Stimulated activated CD4-positive, alpha-beta T cell treated with anti-CD3 and anti-CD28 coated beads, Interleukin-15, amount 100 ng/mL, for 48 hours (primary cell): ENCODE measurements around the gene PAEP.

ENCODE experiments used
- DNase-seq, 2 donors: peaks; one replicate each; pipeline ENCODE4 v3.0.0-alpha.2; 2020; ENCODE audit warnings: low read depth in 2 of 2

PAEP gene

GRCh38 chr9:135551031-135551430 is 10.5 kb upstream of the PAEP start:
- DNase-seq: no peak

DNA sequence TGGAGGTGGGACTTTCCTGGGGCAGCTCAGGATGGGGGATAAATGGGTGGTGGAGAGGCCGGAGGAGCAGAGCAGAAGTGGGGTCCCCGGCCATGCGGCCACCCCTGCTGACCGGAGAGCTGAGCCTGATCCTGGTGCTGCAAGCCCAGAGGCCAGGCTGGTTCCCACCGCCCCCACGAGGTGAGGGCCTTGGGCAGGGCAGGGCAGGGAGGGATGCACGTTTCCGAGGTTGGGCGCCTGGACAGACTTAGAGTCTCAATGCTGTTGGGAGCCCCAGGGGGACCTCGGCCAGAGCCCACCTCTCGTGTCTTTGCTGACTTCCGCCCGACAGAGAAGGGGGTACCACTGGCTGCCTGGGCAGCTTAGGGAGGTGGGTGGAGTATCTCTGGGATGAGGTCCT is 10.1 kb upstream of the PAEP start:
- no peak for DNase-seq

- DNase-seq: no peak
These were observed 9.4 kb upstream of the PAEP start for GRCh38 chr9:135552021-135552697.

GRCh38 chr9:135552698-135553171 is 8.8 kb upstream of the PAEP start:
- DNase-seq: no peak

- DNase-seq: no peak
These were observed 6.8 kb upstream of the PAEP start for GRCh38 chr9:135554718-135555117.

- DNase-seq: no peak
These were observed 6.4 kb upstream of the PAEP start for GRCh38 chr9:135555203-135555602.

- DNase-seq: no peak
These were observed 5.6 kb upstream of the PAEP start for GRCh38 chr9:135555910-135556309.

GRCh38 chr9:135559606-135560005 is 1.9 kb upstream of the PAEP start:
- no peak for DNase-seq

- no peak for DNase-seq
These were observed 734 bp downstream of the PAEP start for GRCh38 chr9:135562235-135562745.

DNA sequence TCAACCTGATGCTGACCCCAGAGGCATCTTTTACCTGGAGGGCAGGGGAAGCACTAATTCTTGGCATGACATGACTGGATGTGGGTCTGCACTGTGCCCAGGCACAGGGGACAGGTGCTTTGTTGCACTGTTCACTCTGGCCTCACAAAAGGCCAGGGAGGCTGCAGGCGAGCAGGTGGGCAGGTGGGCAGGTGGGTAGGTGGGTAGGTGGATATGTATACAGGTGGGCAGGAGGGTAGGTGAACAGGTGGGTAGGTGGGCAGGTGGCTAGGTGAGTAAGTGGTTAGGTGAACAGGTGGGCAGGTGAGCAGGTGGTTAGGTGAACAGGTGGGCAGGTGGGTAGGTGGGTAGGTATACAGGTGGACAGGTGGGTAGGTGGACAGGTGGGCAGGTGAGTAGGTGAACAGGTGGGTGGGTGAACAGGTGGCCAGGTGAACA is 1.5 kb downstream of the PAEP start:
- DNase-seq: no peak

GRCh38 chr9:135563858-135564257 is 2.3 kb downstream of the PAEP start:
- DNase-seq: no peak

- DNase-seq: no peak
These were observed 3.6 kb downstream of the PAEP start for GRCh38 chr9:135565141-135565628.

DNA sequence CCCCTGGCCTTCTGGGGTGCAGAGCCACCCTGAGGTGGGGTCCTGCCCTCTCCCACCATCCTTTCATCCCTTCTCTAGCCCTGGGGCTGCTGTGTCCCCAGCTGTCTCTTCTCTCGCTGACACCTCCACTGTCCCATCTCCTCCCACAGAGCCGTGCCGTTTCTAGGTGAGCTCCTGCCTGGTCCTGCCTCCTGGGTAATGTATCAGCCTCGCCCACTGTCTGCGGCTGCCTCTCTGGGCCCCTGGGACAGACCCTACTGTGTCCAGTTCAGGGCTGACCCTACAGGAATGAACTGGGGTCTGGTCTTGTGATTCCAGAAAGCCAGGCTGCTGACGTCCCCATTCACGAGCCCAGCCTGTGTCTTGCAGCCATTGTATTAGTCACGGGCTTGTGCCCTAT is 4.1 kb downstream of the PAEP start:
- no peak for DNase-seq

DNA sequence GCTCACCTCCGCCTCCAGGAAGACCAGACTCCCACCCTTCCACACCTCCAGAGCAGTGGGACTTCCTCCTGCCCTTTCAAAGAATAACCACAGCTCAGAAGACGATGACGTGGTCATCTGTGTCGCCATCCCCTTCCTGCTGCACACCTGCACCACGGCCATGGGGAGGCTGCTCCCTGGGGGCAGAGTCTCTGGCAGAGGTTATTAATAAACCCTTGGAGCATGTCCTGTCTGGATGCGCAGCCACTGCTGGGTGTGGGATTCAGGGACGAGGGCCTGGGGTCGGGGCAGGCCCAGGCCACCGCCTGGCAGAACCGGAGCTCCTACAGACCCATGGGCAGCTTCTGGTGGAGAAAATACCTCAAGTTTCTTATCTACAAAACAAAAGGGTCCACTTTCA is 5.0 kb downstream of the PAEP start:
- DNase-seq: no peak

- no peak for DNase-seq
These were observed 5.8 kb downstream of the PAEP start for GRCh38 chr9:135567311-135567710.

- no peak for DNase-seq
These were observed 6.5 kb downstream of the PAEP start for GRCh38 chr9:135568026-135568425.

DNA sequence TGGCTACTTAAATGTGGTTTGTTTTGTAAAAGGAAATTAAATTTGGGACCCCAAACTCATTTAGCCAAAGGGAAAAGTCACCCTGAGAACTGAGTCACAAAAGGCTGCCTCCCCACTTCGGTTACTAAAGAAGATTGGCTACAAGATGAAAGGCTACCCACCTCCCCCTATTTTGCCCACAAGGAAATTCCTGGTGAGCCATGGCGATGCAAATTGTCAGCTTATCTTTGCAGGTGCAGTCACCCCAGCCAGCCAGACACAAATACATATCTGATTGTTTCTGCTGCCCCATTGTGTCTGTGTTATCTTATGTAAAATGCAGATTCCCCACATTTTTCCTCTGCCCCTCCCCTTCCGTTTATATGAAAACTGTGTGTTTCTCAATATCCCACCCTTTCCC is 8.9 kb downstream of the PAEP start:
- DNase-seq: no peak

- DNase-seq: no peak
These were observed 10.7 kb downstream of the PAEP start for GRCh38 chr9:135572233-135572632.

DNA sequence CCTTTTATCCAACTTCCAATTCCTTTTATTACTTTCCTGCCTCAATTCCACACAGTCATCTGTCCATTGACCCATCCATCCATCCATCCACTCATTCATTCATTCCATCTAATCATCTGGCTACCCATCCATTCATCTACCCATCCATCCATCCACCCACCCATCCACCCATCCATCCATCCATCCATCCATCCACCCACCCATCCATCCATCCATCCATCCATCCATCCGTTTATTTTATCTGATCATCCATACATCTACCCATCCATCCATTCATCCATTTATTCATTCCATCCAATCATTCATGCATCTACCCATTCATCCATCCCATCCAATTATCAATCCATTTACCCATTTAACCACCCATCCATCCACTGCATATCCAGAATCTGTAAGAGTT is 11.6 kb downstream of the PAEP start:
- DNase-seq: no peak

DNA sequence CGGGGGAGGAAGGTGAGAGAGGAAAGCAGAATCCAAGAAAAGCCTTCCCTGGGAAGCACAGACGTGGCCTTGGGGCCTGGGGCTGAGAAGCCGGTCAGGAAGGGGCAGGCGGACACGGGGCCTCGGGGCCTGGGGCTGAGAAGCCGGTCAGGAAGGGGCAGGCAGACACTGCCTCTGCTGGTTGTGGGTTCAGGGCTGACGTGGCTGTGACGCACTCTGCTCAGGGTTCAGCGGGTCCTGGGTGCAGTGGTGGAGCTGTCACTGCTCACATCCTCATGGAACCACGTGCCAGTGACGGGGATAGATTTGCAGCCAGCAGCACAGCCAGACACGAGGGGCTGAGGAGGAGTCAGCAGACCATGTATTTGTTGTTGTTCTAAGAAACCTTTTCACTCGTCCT is 12.8 kb downstream of the PAEP start:
- no peak for DNase-seq

DNA sequence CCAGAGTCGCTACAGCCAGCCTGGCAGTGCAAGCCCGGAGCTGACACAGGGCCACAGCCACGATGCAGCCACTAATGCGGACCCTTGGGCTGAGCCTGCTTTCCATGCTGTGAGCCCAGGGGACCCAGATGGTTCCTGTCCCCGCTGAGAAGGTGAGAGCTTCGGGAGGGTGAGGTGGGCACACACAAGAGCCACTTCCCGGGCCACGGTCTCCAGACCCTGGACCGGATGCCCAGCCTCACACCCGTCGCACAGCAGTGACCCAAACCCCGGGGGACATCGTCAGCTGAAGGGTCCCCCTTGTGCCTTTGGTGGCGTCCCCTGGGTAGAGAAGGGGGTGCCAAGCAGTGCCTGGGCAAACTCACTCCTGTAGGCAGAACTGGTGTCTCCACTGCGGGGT is 13.4 kb downstream of the PAEP start:
- DNase-seq: no peak

DNA sequence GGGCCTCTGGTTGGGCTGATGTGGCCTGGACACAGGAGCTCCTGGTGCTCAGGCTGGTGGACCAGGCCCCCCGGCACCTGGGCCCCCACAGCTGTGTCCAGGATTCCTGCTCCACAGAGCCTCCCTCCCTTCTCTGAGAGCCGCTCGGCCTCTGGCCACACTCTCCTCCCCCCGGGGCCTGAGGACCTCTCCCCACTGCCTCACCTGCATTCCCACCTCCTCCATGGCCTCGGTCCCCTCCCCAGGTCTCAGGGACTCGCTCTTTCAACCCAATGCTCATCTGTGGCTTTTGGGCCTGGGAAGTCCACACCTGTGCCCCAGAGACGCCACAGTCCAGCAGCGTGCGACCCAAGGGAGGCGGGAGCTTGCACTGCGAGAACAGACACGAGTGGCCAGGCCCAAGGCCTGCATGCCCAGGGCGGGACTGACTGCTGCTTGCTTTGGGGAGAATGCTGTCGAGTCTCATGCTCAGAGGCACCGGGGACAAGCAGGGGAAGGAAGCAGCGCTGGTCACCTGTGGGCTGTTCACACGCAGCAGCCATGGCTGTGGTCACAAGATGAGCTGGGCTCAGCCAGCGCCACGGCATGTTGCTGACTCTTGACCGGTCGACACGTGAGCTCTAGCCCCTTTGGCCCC is 14.6 kb downstream of the PAEP start:
- no peak for DNase-seq

GRCh38 chr9:135577256-135577655 is 15.7 kb downstream of the PAEP start:
- no peak for DNase-seq
